Fibroblast of skin of right biceps (primary cell): ENCODE measurements around the gene MBD3L1.

Source experiments
- DNase-seq: peaks from one replicate; pipeline ENCODE4 v3.0.0-alpha.2; 2013

Gene MBD3L1

GRCh38 chr19:8884416-8884815, 52.2 kb downstream of the MBD3L1 start:
- DNase-seq: no peak

- DNase-seq: no peak
Measured at GRCh38 chr19:8887364-8887763, 55.2 kb downstream of the MBD3L1 start.

- DNase-seq: no peak
Measured at GRCh38 chr19:8890260-8890659, 58.1 kb downstream of the MBD3L1 start.
